Panc1 (cell line): Measurements from ENCODE around the gene LRRFIP2.
"Not testable (repeated sequence)": the region's sequence is repeated elsewhere in the genome, so short reads cannot be mapped to it uniquely, and the experiment has no call there.

Source experiments
- CTCF ChIP-seq: fragments of 450-650 bp; IDR thresholded peaks from 2 replicates; pipeline ENCODE4 v1.5.1; 2017; ENCODE audit warnings: mild to moderate bottlenecking
- POLR2AphosphoS5 ChIP-seq: IDR thresholded peaks from 2 replicates; pipeline ENCODE4 v1.6.1; 2012; ENCODE audit warnings: mild to moderate bottlenecking, low read depth, low read length, moderate library complexity
- REST ChIP-seq, 2 experiments: IDR thresholded peaks; 2 replicates each; pipeline ENCODE4 v1.6.1; 2011 to 2012; ENCODE audit warnings: low read depth in 2 of 2, control low read depth in 1 of 2, low read length in 1 of 2, mild to moderate bottlenecking in 1 of 2, moderate library complexity in 1 of 2; ENCODE audit not compliant: insufficient read depth in 1 of 2
- SIN3A ChIP-seq: IDR thresholded peaks from 2 replicates; pipeline ENCODE4 v1.6.1; 2012; ENCODE audit warnings: low read depth, mild to moderate bottlenecking, low read length, moderate library complexity, borderline replicate concordance; ENCODE audit not compliant: insufficient read depth
- TCF7L2 ChIP-seq: IDR thresholded peaks from 2 replicates; pipeline ENCODE4 v1.6.1; 2011; ENCODE audit warnings: mild to moderate bottlenecking, low read depth, low read length, inconsistent platforms

- TF ChIP-seq CTCF; SIN3A; REST (IDR thresholded peaks at IDR 0.05; ENCODE audit: insufficient read depth in 1 of 2, low read depth in 2 of 2, low read length in 1 of 2); TCF7L2; POLR2AphosphoS5: not testable (repeated sequence)
These were observed 119.3 kb downstream of the LRRFIP2 start for GRCh38 chr3:37055077-37055476.
